Esophagus squamous epithelium (tissue), 4 donors: ENCODE measurements around the gene SCUBE2.

Experiments used
- CTCF ChIP-seq, 6 experiments: fragments of 450-650 bp in 4 of 6; fragments of 200-600 bp in 2 of 6; sonication (generic) in 2 of 6; IDR thresholded peaks; one replicate each; pipeline ENCODE4 v1.5.1; 2016 to 2019; ENCODE audit warnings: antibody characterized with exemption in 6 of 6, mild to moderate bottlenecking in 4 of 6, moderate library complexity in 4 of 6
- POLR2A ChIP-seq, 4 donors: fragments of 450-650 bp; IDR thresholded peaks; one replicate each; pipeline ENCODE4 v1.6.1; 2017; ENCODE audit warnings: antibody characterized with exemption in 4 of 4, mild to moderate bottlenecking in 4 of 4, moderate library complexity in 3 of 4

GRCh38 chr11:9029422-9029821 lies 62.0 kb downstream of the SCUBE2 start:
- no peak for TF ChIP-seq CTCF (IDR thresholded peaks at IDR 0.05)
- no peak for TF ChIP-seq POLR2A (IDR thresholded peaks at IDR 0.05)
